ACHN (cell line): ENCODE results near the gene TEKT3.
A peak's percentile ranks its signal among the peaks of the same experiment; 100 is the strongest.

Experiments used
- DNase-seq: peaks from one replicate; pipeline ENCODE4 v3.0.0-alpha.2; 2015
- in situ Hi-C: cut with HindIII; loops from 2 replicates; pipeline ENCODE4 v1.10.0; 2017; ENCODE audit warnings: low sequenced_read_pairs, low pct_ligation_motif_present, low pct_unique_long_range_greater_than_20kb

The TEKT3 gene

GRCh38 chr17:15341385-15341849 is at the start of gene TEKT3:
TSS of gene TEKT3 (minus strand) at chr17:15341597. CDS start at chr17:15331585, 10,012 bp downstream.
- peak; percentile 68 for DNase-seq
- in situ Hi-C loops, result no loop called here

- no peak for DNase-seq
- in situ Hi-C loops, result no loop called here
Observed at GRCh38 chr17:15388356-15389041, 47.1 kb upstream of the TEKT3 start.

GRCh38 chr17:15386083-15386482 is 44.7 kb upstream of the TEKT3 start:
- DNase-seq, result no peak
- in situ Hi-C loops, result no loop called here

- in situ Hi-C loops, result no loop called here
- DNase-seq, result no peak
Observed at GRCh38 chr17:15385305-15385704, 43.9 kb upstream of the TEKT3 start.

- DNase-seq, result no peak
- in situ Hi-C loops, result no loop called here
Observed at GRCh38 chr17:15384142-15384787, 42.9 kb upstream of the TEKT3 start.

- in situ Hi-C loops, result no loop called here
- no peak for DNase-seq
Observed at GRCh38 chr17:15382914-15383313, 41.5 kb upstream of the TEKT3 start.

- in situ Hi-C loops, result no loop called here
Observed at GRCh38 chr17:15381707-15382106, 40.3 kb upstream of the TEKT3 start.

GRCh38 chr17:15380446-15380845 is 39.0 kb upstream of the TEKT3 start:
- no peak for DNase-seq
- in situ Hi-C loops, result no loop called here

More at GRCh38 chr17:15381707-15382106, 40.3 kb upstream of the TEKT3 start:
- DNase-seq, result no peak

- no peak for DNase-seq
- in situ Hi-C loops, result no loop called here
Observed at GRCh38 chr17:15379659-15380058, 38.3 kb upstream of the TEKT3 start.

GRCh38 chr17:15378243-15378642 is 36.8 kb upstream of the TEKT3 start:
- in situ Hi-C loops, result no loop called here
- DNase-seq, result no peak

GRCh38 chr17:15377616-15378015 is 36.2 kb upstream of the TEKT3 start:
- in situ Hi-C loops, result no loop called here
- DNase-seq, result no peak

- in situ Hi-C loops, result no loop called here
Observed at GRCh38 chr17:15377200-15377599, 35.8 kb upstream of the TEKT3 start.

GRCh38 chr17:15371376-15372130 is 30.2 kb upstream of the TEKT3 start:
- no peak for DNase-seq
- in situ Hi-C loops, result no loop called here

More at GRCh38 chr17:15377200-15377599, 35.8 kb upstream of the TEKT3 start:
- no peak for DNase-seq

GRCh38 chr17:15368600-15368999 is 27.2 kb upstream of the TEKT3 start:
- DNase-seq, result no peak
- in situ Hi-C loops, result no loop called here

GRCh38 chr17:15366026-15366425 is 24.6 kb upstream of the TEKT3 start:
- in situ Hi-C loops, result no loop called here
- DNase-seq, result no peak

GRCh38 chr17:15364615-15365014 is 23.2 kb upstream of the TEKT3 start:
- in situ Hi-C loops, result no loop called here
- no peak for DNase-seq

GRCh38 chr17:15363702-15364101 is 22.3 kb upstream of the TEKT3 start:
- DNase-seq, result no peak
- in situ Hi-C loops, result no loop called here

- no peak for DNase-seq
- in situ Hi-C loops, result no loop called here
Observed at GRCh38 chr17:15361592-15361991, 20.2 kb upstream of the TEKT3 start.

GRCh38 chr17:15361151-15361550 is 19.8 kb upstream of the TEKT3 start:
- in situ Hi-C loops, result no loop called here

More at GRCh38 chr17:15361151-15361550, 19.8 kb upstream of the TEKT3 start:
- DNase-seq, result no peak
